ENCODE data around the gene CHEK1.

The CHEK1 gene

DNA sequence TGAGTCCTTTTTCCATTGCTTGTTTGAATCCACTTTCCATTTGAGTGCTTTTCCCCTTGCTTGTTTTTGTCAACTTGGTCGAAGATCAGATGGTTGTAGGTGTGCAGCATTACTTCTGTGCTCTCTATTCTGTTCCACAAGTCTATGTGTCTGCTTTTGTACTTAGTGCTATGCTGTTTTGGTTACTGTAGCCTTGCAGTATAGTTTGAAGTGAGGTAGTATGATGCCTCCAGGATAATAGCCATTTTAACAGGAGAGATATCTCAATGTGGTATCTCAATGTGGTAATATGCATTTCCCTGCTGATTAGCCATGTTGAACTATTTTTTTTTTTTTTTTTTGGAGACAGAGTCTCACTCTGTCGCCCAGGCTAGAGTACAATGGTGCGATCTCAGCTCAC, 38.9 kb downstream of the CHEK1 start:
- no peak overlapping the region for H3K4me3 ChIP-seq (ENCODE audit: low read length)
- no peak for TF ChIP-seq ZNF274 (IDR thresholded peaks at IDR 0.05; ENCODE audit: low read depth, low read length)

DNA sequence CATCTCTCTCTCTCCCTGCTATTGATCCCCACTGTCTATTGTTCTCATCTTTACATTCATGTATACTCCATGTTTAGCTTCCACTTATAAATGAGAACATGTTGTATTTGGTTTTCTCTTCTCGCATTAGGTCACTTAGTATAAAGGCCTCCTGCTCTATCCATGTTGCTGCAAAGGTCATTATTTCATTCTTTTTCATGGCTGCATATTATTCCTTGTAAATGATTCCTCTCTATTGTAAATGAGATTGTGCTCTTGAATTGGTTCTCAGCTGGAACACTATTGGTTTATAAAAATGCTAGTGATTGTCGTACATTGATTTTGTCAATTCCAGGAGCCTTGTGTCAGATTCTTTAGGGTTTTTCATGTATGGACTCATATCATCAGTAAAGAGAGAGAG, 42.2 kb downstream of the CHEK1 start:
- no peak overlapping the region for H3K4me3 ChIP-seq (ENCODE audit: low read length)
- TF ChIP-seq ZNF274 (IDR thresholded peaks at IDR 0.05; ENCODE audit: low read depth, low read length): no peak

DNA sequence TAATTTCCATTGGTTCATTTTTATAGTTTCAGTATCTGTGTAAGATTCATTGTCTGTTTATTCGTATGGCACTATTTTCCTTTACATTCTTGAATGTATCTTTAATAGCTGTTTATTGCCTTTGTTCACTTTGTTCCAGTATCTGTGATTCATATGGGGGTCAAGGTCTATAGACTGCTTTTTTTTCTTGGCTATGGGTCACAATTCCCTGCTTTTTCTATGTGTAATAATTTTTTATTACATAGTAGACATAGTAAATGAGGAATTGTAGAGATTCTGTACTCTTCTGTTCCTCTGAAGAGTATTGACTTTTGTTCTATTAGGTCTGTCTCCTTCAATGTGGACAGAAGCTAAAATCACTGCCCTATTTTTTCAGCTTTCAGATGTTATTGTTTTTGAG, 45.2 kb downstream of the CHEK1 start:
- no peak overlapping the region for H3K4me3 ChIP-seq (ENCODE audit: low read length)
- no peak for TF ChIP-seq ZNF274 (IDR thresholded peaks at IDR 0.05; ENCODE audit: low read depth, low read length)

DNA sequence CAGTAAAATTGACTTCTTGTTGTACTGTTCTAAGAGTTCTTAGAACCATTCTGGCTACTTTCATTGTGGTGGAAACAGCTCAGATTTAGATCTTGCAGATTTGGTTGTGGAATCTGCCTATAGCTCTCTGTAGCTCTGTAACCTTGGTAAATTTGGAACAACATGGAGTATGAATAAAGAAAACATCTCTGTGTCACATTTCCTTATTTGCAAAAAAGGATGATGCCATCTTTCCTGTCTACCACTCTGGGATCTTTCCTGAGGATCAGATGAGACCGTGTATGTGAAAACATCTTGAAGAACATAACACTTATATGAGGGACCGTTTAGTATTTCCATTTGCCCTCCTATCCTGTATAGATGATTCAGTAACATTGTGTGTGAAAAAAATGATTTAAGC, 46.6 kb downstream of the CHEK1 start:
- H3K4me3 ChIP-seq (ENCODE audit: low read length): no peak overlapping the region
- TF ChIP-seq ZNF274 (IDR thresholded peaks at IDR 0.05; ENCODE audit: low read depth, low read length): no peak

DNA sequence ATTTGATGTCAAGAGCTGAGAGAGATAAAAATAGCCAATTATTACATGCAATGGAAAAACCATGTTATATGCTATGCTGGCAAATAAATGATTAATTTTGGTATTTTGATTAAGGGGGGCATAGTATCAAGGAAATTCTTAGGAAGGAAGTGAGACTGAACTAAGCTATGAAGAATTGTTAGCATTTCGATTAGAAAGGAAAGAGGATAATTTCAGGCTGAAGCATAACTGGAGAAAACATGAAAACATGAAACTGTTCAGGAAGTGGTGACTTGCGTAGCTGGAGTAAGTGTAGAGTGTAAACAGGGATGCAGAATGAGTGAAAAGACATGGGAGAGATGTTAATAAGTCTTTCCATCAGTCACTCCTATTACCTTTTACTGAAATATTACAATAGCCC, 49.2 kb downstream of the CHEK1 start:
- TF ChIP-seq ZNF274 (IDR thresholded peaks at IDR 0.05; ENCODE audit: low read depth, low read length): no peak

DNA sequence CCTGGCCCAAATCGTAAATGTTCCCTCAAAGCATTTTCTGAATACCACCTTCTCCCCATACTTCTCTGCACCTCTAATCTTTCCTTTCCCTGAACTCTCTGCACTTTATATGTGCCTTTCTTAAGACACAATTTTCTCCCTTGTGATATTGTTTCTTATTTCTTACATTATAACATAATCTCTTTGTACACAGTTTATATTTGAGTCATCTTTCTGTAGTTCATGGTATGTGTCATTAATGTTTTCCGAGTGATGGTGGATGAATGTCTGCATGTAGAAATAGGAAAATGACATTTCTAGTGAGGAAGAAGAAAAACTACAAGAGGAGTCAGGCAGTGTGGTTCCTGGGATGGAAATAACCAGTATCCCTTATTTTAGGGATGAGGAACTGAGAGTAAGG, 50.2 kb downstream of the CHEK1 start:
- no peak for TF ChIP-seq ZNF274 (IDR thresholded peaks at IDR 0.05; ENCODE audit: low read depth, low read length)

More for the DNA sequence above, 49.2 kb downstream of the CHEK1 start:
- H3K4me3 ChIP-seq (ENCODE audit: low read length): no peak overlapping the region

DNA sequence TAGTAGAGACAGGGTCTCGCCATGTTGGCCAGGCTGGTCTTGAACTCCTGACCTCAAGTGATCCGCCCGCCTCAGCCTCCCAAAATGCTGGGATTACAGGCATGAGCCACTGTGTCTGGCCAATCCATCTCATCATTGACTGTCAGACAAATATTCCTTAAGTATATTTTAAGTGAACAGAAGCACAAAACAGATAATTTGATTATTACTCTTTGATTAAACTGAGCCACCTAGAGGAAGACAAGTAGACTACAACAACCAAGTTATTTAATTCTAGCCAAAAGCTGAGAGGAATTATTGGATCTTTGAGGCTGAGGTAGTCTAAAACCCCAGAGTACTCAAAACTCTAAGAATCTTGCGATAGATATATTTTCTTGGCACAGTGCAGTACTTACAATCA, 54.4 kb downstream of the CHEK1 start:
- TF ChIP-seq ZNF274 (IDR thresholded peaks at IDR 0.05; ENCODE audit: low read depth, low read length): no peak
- H3K4me3 ChIP-seq (ENCODE audit: low read length): no peak overlapping the region

More for the DNA sequence above, 50.2 kb downstream of the CHEK1 start:
- H3K4me3 ChIP-seq (ENCODE audit: low read length): no peak overlapping the region

DNA sequence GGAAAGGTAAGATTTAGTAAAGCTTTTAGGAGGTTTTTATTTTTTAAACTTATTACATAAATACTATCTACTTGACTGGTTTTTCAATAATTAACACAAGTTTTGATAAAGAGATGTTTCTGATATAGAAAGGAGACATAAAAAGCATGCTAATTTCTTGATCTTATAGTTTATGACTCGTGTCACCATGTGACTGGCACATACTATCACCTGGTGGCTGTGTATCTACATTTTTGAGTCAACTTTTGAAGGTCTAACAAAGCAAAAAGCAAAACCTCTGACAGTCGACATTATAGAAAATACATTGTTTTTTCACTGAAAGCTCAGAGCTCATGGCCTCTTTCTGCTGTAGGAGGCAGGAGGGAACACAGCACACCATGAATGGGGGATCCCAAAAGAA, 54.9 kb downstream of the CHEK1 start:
- no peak for TF ChIP-seq ZNF274 (IDR thresholded peaks at IDR 0.05; ENCODE audit: low read depth, low read length)
- H3K4me3 ChIP-seq (ENCODE audit: low read length): no peak overlapping the region

DNA sequence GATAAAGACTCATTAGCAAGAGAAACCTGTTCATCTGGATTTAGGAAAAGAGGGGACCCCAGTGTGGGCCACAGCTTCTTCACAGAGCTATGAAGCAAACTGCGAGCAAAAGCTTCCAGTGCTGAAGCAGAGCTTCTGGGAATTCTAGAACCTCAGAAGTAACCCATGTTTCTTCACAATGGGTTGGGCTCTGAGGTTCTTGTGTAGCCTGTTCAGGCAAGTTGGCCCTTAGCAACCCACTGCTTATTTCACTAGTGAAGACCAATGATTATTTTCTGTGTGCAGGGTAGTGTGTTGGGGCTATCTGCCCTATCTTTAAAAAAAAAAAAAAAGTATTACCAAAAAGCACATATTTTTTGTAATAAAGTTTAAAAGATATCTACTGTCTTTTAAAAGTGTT, 55.8 kb downstream of the CHEK1 start, which contains the start of gene ACRV1:
Gene ACRV1, minus strand, starts transcription at position 101 of the 400 bp plus-strand sequence. Its CDS starts 67 bp downstream, at position 34.
- TF ChIP-seq ZNF274 (IDR thresholded peaks at IDR 0.05; ENCODE audit: low read depth, low read length): no peak
- no peak within 1 kb of the TSS for H3K4me3 ChIP-seq (ENCODE audit: low read length)

DNA sequence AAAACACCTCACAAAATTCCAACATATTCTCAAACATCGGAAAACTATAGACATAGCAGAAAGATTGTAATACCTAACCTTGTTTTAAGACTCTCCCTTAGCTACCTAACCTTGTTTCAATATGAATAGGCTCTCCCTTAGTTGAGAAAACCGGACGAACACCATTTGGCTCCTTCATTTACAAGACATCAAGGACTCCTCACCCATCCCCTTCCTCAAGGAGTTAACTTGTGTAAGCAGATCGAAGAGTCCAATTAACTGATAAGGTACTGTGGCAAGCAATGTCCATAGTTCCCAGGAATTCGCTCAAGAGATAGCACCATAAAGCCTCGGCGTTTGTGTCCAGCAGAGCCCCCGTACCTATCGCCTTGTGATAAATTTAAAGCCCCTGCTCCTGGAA, 60.3 kb downstream of the CHEK1 start:
- no peak for TF ChIP-seq ZNF274 (IDR thresholded peaks at IDR 0.05; ENCODE audit: low read depth, low read length)
- no peak overlapping the region for H3K4me3 ChIP-seq (ENCODE audit: low read length)

DNA sequence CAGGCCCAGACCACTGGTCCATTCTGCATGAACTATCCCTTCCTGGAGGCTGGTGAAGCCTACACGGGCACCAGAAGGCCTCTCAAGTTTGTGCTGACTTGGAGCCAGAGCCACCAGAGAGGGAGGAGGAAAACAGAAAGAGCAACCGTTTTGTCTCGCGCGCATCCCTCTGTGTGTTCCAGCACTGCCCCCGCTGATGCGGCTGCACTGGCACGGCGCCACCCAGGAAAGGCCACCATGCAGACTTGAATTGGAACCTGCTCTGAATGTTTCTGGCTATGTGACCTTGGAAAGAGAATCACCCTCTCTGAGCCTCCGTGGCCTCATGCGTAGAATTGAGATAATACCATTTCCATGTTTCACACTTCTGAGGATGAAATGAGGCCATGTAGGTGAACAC, 63.1 kb downstream of the CHEK1 start:
- TF ChIP-seq ZNF274 (IDR thresholded peaks at IDR 0.05; ENCODE audit: low read depth, low read length): no peak
- H3K4me3 ChIP-seq (ENCODE audit: low read length): no peak overlapping the region

DNA sequence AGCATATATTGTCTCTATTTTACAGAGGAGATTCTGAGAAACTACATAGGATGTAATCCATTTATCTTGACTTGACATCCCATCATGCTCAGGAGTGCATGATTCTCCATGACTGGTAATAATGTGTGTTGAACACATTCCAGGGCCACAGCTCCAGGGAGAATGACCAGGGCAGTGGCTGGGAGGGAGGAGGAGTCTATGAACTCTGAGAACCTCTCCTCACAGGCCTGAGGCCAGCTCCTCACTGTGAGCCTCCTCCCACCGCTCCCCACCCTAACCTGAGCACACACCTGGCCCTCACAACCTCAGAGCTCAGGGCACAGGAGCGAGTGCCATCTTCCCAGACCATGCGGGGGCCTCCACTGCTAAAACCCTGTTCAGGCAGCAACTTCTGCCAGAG, 63.7 kb downstream of the CHEK1 start:
- H3K4me3 ChIP-seq (ENCODE audit: low read length): no peak overlapping the region
- TF ChIP-seq ZNF274 (IDR thresholded peaks at IDR 0.05; ENCODE audit: low read depth, low read length): no peak

DNA sequence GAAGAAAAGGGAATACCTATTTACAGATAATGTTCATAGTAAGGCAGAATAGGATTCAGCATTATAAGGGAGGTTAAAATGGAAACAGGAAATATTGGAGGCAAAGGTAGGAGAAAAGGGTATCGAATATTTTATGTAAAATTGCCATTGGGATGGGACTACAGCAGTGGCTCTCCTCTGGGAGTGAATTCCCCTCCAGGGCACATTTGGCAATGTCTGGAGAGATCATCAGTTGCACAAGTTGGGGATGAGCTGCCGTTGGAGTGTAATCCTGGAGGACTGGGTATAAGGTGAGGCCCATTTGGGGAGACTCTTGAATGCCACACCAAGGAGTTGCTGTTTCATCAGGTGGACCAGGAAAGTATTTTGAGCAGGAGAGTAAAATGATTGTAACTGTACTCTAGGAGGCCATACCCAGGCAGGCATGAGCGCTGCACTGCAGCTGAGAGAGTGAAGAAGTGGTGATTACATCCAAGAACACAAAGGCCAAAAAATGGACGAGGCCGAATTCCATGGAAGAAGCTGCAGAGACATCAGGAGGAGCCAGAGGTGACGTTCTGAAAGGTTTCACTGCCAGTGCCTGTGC, 64.4 kb downstream of the CHEK1 start:
- no peak overlapping the region for H3K4me3 ChIP-seq (ENCODE audit: low read length)
- no peak for TF ChIP-seq ZNF274 (IDR thresholded peaks at IDR 0.05; ENCODE audit: low read depth, low read length)

DNA sequence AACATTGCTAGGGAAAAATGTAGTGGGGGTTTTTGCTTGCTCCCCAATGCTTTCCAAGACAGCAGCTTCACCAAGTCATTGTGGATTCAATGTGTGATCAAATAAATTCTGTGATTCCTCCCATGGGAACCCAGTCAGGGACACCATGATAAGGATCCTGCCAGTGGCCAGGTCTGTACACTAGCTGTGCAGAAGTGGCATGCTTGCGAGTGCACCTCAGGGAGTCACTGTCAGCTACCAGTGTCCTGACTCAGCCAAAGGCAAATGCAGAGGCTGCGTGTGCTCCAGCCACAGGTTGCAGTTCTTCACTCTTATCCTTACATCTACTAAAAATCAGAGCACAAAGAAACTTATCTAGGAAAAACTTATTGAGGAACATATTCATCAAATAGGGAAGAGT, 65.0 kb downstream of the CHEK1 start:
- H3K4me3 ChIP-seq (ENCODE audit: low read length): no peak overlapping the region
- no peak for TF ChIP-seq ZNF274 (IDR thresholded peaks at IDR 0.05; ENCODE audit: low read depth, low read length)

DNA sequence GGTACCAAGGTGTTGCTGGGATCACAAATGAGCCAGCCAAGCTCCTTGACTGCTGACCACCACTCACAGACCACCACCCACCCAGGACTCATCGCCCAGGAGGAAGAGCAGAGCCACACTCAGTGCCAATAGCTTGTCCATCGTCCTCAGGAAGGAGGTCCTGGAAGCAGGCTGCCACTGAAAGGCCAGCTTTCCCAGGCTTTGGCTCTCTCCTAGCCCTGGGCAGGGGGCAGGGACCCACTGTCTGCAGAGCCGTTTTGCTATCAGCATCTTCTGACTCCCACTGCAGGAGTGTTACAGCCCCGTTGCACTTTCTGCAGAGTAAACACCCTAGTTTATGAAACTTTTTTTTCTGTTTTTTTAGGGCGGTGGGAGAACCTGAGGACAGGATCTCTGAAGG, 67.9 kb downstream of the CHEK1 start:
- no peak overlapping the region for H3K4me3 ChIP-seq (ENCODE audit: low read length)
- no peak for TF ChIP-seq ZNF274 (IDR thresholded peaks at IDR 0.05; ENCODE audit: low read depth, low read length)

DNA sequence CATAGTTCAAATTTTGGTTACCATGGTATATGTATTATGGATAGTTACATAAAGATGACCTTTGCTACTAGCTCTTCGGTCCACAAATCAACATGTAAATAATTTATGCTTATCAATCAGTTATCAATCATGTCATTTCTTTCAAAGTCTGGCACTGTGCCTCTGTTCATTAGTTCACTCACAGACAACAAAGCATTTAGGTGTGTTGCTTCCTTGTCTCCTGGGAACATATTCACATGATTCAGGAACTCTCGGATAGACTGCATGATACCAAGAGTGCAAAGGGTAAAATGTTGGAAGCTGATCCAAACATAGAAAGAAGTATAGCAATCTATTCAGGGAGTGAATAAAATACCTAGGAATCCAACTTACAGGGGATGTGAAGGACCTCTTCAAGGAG, 70.0 kb downstream of the CHEK1 start:
- H3K4me3 ChIP-seq (ENCODE audit: low read length): no peak overlapping the region
- TF ChIP-seq ZNF274 (IDR thresholded peaks at IDR 0.05; ENCODE audit: low read depth, low read length): no peak

Data from GM08714 (cell line).